GM19468 (cell line): ENCODE results near the gene CHMP4B.

Experiments used
- ATAC-seq: cut with Tn5 transposase; IDR thresholded peaks from one replicate; pipeline ENCODE4 v1.9.1; 2021; ENCODE audit warnings: mild to moderate bottlenecking, moderate library complexity, moderate number of reproducible peaks; ENCODE audit not compliant: unreplicated experiment; ENCODE audit errors: extremely low read depth

The CHMP4B gene

DNA sequence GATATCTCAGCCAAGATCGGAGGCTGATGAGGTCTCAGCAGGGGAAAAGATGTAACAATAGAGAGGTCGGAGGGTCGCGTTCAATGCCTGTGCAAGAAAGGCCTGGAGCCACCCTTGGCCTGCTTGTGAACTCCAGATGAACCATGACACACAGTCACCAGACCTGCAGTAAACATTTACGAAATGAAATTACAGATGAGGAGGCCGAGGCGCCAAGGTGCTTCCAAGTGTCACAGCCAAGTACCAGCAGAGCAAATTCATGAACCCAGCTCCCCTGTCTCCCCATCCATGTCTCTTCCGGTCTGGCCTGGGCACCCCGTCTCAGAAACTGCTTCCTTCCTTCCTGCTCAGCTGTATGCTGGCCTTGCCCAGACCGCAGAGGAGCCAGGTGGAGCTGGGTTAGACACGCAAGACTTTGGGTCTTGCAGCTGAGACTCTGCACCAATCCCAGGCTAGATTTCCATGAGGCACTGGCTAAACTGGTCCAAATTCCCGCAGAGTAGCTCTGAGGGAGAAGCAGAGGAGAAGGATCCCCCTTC lies 48.1 kb downstream of the CHMP4B start:
- no peak for ATAC-seq

DNA sequence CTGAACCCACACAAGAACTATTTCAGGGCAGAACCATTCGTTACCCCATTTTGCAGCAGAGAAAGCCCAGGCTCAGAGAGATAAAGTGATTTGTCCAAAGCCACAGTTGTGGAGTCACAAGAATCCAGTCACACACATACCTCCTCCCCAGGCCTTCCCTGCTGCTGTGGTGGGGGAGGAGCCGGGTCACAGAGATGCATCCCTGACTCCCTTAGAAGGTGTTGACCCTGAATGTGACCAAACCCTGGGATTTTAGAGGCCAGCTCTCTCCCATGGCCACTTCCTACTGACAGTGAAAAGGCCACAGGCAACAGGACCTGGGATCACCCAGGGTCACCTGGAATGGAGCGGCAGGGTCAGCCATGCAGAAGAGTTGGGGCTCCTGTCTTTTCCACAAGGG lies 48.6 kb downstream of the CHMP4B start:
- no peak for ATAC-seq

DNA sequence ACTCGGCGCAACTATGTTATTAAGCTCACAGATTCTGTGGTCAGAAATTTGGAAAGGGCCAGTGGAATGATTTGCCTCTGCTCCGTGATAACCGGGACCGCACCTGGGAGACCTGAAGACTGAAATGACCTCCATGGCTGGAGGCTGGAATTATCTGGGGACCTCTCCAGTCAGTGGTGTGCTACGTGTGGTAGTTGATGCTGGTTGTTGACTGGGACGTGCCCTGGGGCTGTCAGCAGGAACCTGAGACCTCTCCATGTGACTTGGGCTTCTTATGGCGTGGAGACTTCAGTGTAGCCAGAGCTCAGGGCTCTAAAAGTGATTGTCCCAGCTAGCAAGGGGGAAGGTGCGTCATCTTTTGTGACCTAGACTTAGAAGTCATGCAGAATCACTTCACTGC lies 50.3 kb downstream of the CHMP4B start:
- no peak for ATAC-seq

DNA sequence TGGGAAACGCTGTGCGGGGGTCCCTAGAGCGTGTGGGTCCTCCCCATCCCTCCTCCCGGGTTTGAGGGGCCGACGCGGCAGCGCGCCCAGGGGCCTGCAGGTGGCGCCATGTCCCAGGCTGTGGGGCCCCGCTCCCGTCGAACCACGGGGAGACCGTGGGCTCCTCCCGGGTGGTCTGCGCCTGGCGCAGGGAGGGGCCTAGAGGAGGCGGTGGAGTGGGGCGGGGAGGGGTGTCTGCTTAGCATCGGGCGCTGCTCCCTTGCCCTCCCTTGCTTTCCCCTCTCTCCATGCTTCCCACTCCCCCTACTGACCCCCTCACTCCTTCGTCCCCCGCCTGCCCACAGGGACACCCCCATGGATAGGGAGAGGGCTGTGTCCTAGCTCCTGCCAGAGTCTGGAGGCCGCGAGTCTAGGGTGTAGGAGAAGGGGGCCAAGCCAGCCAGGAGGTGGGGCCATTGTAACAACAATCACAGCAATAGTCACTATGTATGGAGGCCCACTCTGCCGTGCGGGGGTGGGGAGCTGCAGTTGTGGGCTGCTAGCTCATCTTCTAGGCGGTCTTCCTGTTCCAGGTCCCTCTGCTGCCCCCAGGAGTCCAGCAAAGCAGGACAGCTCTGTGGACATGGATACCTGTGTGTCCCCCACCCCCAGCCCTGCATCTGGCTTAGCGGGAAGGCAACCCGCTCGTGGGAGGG lies 51.7 kb downstream of the CHMP4B start:
- ATAC-seq = no peak

DNA sequence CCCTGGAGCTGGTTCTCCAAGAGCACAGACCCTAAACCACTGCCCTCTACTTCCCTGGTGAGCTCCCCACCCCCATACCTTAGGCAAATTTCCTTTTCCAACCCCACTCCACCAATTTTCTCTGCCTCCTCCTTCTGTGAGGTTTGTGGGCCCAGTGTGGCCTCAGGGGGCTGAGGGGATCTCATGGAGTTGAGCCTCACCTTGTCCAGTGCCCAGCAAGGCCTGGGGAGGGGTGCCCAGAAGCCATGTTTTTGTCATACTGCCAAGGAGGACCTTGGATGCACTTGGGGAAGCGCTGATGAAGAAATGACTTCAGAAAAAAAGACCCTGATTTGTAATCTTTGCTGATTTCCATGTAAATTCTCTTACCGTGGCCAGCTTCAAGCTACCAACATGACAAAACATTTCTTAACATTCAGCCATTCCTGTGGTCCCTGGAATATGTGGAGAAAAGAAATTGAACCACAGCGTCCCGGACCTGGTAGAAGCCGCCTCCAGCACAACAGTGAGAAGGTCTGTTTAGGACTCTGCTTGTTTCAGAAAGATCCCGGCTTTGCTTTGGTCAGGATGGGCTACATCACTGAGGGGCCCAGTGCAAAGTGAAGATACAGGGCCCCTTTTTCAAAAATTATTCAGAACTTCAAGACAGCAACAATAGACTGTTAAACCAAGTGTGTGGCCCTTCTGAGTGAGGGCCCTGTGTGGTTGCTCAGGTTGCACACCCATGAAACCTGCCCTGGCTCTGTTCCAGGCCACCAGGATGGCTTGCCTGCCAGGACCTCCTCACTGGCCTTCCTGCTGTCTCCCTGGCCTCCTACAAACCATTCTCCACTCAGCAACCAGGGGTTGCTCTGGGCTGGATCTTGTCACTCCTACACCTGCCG lies 52.5 kb downstream of the CHMP4B start:
- ATAC-seq = no peak

DNA sequence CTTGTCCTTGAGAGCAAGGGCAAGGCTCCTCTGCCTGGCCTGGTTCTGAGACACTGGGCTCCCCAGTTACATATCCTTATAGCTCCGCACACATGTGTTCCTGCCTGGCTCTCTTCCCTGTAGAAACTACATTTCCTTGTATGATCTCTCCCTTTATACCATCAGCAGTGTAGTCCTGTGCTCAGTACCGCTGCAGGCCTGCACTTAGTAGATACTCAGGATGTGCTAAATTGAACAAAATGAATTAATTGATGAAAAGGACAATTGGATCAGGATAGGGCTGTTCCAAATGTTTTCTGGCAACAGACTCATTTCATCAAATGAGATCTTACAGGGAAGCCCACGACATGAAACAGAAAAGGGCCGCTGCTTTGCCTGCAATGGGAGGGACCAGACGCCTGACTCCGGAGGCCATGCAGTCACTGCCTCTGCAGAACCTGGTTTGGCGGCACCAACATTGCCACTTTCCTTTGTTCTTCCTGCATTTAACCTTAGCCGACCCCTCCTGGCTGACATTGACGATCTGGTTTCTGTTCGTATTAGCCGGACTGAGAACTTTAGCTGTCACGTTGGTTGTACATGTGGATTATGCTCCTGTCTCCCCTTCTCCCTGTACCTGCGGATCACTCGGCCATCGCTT lies 53.3 kb downstream of the CHMP4B start:
- no peak for ATAC-seq

DNA sequence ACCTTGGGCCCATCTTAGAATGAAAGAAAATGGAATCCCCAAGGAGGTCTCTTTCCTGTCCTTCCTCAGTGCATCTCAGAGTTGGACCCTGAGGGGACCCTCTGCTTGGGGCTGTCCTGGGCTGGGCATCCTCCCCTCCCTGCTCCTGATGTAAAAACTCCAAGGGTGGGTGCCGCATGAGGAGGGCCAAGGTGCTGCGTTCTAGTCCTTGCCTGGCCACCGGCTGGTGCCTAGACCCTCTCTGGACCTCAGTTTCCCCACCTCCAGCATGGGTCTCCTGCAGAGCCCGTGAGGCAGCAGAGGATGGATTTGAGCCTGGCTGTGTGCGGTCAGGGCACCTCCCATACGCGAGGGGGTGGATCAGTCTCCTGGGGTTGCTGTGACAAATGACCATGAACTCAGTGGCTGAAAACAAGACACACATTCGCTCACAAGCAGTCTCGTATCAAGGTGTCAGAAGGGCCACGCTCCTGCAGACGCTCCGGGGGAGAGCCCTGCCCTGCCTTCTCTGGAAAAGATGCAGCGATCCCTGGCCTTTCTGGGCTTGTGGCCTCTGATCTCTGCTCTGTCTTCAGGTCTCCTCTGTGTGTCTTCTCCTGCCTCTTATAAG lies 54.7 kb downstream of the CHMP4B start:
- no peak for ATAC-seq

DNA sequence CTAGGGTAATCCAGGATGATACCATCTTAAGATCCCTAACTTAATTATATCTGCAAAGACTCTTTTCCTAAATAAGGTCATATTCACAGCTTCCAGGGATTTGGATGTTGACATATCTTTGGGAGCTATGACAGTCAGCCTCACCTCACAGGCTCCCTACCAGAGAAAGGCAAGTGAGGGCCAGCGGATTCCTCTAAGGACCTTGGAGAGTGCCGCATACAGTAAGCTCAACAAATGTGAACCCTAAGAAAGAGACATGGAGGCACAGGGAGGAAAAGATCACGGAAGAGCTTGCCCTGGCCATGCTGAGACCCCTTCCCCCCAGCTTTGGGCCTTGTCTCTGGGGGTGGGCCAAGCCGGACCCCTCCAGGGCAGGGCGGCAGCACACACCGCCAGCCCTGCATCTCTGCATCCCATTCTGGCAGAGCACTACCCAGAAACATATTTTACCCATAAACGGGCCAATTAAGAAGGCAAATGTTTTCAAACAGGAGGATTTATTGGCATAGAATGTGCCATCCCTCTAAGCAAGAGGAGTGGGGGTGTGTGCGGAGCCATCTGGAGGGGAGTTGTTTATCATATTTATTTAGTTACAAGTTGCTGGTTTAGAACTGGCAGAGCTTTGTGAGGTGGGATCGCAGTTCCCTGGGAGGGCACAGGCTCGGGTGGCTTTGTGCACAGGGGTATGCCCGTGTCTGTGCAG lies 55.4 kb downstream of the CHMP4B start:
- ATAC-seq = no peak

DNA sequence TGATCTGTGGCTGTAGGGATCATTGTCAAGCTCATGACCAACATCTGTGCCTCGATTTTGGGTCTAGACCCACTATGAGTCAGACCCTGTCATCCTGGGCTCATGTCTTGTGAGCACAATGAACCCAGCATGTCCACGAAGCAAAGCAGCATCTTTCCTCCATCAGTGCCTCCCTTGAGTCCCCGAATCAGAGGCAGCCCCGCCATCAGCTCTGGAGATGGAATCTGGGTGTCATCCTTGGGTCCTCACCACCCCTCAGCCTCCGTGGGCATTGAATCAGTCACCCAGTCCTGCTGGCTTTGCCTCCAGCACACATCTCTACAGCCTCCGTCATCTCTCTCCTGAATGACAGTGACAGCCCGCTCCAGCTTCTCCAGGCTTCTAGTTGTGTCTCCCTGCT lies 56.9 kb downstream of the CHMP4B start:
- ATAC-seq = no peak

DNA sequence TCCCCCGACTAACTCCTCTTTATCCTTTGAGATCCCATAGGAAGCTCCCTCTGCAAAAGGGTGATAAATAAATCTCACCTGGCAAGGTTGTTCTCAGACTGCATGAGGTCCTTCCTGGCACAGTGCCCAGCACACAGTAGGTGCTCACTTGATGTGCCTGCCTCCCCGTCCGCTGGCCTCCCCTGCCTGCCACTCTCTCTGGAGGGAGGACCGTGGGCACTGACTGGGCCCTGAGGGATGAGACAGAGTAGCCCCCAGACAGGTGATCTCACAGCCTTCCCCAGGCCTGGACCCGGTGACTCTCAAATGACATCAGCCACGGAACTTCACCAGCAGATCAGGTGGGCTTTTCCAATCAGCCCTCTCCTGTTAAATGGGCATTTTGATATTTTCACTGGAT lies 57.4 kb downstream of the CHMP4B start:
- ATAC-seq = no peak

DNA sequence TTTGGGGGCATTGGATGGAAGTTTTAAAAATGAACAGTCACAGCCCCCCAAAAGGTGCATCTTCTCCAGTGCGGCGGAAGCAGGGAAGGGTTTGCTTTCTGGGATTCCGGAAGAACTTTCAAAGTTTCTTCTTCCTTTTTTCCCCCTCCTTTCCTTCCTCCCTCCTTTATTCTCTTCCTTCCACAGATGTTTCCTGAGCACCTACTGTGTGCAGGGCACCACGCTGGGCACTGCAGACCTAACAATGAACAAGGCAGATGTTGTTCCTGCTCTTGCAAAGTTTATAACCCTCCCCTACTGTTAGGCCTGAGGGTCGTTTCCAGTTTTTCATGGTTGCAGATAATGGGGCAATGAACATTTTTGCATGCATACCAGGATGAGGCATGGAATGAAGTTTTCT lies 58.1 kb downstream of the CHMP4B start:
- ATAC-seq = no peak

DNA sequence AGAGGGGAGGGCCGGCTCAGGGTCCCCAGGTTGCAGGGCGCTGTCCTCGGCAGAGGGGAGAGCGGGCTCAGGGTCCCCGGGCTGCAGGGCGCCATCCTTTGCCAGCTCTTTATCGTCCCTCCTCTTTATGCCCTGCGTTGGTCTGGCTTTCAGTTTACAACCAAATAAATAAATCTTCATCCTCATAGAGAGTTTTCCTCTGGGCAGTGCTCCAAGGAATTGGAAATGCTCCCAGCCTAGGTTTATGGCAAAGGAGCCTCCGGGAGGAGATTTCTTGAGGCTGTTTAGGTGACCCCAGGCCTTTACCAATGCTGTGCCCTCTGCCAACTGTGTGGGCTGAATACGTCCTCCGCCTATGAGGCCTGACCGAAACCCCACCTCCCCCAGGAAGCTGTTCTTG lies 60.2 kb downstream of the CHMP4B start:
- ATAC-seq = no peak

DNA sequence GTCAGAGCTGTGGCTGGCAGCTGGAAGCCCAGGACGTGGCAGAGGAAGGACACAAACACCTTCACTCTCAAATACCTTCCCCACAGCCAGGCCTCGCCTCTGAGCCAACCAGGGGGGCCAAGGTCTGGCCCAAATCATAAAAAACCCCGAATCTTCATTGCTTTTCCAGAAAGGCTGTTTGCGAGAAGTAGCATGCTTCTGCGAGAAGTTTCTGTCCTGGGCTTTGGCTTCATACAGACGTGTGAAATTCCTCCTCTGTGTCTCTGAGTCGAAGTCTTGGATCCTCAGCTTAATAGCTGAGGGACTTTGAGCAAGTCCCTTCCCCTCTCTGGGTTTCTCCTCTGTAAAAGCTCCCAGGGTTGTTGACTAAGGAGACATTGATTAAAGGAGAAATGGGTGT lies 63.0 kb downstream of the CHMP4B start:
- no peak for ATAC-seq

DNA sequence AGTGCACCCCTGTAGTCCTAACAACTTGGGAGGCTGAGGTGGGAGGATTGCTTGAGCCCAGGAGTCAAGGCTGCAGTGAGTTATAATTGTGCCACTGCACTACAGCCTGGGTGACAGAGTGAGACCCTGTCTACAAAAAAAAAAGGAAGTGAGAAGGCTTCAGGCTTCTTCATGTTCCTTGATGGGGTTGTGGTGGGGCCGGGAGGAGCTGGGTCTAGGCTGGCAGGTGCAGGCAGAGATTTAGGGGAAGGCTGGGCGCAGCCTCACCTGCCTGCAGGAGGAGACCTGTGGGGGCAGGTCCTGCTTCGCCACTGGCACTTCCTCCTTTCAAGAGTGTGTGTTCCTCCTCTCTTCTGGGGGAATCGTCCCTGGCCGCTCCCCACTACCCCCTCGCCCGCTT lies 63.9 kb downstream of the CHMP4B start:
- no peak for ATAC-seq

DNA sequence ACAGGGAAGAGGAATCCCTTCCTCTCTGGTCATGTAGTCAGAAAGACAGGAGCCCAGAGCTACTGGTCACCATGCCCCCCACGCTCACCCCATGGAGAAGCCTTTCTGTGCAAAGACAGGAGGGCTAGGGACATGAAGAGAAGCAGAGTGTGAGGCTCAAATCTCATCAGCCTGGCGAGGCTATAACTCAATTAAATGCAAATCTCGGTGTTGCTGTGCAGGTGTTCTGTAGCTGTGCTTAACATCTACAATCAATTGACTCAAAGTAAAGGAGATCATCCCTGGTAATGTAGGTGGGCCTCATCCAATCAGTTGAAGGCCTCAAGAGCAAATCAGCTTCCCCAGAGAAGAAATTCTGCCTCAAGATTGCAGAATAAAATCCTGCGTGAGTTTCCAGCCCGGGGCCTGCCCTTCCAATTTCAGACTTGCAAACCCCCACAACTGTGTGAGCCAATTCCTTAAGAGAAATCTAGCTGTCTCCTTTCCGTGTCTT lies 64.4 kb downstream of the CHMP4B start:
- no peak for ATAC-seq

DNA sequence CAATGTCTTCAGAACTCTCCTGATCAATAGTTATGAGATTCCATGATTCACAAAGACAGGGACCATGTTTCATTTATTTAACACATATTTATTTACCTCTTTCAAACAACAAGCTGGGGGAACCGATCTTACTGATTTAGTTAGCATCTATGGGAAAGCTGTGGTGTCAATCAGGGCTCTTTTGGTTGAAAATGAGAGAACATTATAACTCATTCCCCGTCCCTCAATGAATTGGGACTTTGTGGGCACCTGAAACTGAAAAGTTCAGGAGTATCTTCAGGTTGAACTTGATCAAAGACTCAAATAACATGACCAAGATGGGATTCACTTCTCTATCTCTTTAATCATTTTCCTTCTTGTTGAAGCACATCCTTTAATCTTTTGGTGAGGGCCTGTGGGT lies 67.4 kb downstream of the CHMP4B start:
- ATAC-seq = no peak

DNA sequence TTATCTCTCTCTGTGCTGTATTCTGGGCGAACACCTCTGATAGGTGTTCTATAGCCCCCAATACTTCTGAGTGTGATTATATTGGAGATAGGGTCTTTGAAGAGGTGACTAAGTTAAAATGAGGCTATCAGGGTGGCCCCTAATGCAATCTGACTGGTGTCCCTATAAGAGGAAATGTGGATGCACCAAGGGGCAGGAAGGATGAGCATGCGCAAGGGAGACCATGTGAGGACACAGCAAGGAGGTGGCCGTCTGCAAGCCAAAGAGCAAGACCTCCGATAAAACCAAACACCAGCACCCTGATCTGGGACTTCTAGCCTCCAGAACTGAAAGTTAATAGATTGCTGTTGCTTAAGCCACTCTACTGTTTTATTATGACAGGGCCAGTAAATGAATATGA lies 69.2 kb downstream of the CHMP4B start:
- no peak for ATAC-seq

DNA sequence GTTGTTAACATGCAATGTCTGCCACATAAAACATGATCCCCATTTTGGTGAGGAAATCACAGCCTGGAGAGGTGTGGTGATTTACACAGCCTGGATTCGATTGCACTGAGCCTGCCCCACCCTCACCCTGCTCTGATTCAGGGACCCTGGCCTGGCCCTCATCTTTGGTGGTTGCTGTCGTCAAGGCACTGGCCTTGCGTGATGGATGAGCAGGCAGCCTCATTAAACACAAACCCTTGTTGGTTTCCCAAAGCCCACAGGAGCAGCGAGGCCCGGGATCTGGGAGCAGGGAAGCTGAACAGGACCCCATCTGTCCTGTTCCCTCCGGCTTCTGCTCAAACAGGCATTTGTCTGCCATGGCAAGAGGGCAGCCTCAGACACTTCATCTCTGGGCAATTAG lies 70.8 kb downstream of the CHMP4B start:
- no peak for ATAC-seq

DNA sequence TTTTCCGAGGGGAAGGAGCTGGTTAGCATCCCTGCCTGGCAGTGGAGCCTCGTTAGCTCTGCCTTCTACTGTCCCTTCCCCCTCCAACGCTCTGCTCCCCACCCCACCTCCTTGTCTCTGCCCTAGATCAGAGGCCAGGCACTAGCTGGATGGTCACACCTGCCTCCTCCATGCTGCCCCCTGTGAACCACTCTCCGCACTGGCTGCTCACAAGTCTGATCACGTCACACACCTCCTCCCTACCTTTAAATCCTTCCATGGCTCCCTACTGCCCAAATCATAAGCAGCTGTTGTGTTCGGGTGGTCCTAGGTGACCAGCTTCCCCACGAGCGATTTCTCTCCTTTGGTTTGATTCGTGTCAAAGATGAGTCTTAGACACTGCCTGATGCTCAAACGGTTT lies 71.3 kb downstream of the CHMP4B start:
- ATAC-seq = no peak

DNA sequence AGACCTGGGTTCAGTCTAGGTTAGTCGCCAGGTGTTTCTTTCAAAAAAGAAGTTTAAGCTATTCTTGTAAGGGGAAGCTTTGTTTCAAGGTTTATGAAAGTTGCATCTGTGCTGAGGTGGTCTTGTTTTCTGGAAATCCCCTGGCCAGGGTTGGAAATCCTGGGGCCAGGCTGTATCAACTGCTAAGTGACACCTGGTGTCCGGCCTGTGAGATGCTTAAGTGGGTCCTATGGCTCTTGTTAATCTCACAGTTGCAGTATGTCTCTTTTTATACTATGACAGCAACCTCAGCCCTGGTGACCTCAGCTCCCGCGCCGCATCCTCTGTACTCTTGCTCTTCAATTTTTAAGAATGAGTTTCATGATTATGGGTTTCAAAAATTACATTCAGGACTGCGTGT lies 72.0 kb downstream of the CHMP4B start:
- ATAC-seq = no peak
